A549 (cell line): Measurements from ENCODE around the gene BTBD7. TPM values are rescaled to one million over a fixed set of nuclear protein-coding genes. Genes with fewer than 3 reads are reported as not detected.
A peak's percentile ranks its signal among the peaks of the same experiment; 100 is the strongest.
"Not testable (repeated sequence)": the region's sequence is repeated elsewhere in the genome, so short reads cannot be mapped to it uniquely, and the experiment has no call there.

Experiments used
- ATAC-seq, 2 experiments: fragments of 200-7000 bp in 1 of 2; fragments of >200 bp in 1 of 2; cut with Nextera tagmentation in 1 of 2; cut with Tn5 transposase in 1 of 2; 3 replicates each; pipeline versions ENCODE4 v1.8.0 to v1.9.1; 2018 to 2020; ENCODE audit warnings: mild to moderate bottlenecking in 1 of 2, moderate library complexity in 1 of 2
- CTCF ChIA-PET: fragments of 300-600 bp; sonication (Branson Sonifier 250); formaldehyde crosslinking; extraction: SDS; loops from one replicate; lab custom pipeline; 2021; ENCODE audit warnings: antibody characterized with exemption, inconsistent platforms; lab: Yijun Ruan, JAX
- POLR2A ChIA-PET: fragments of 350-600 bp; formaldehyde crosslinking; extraction: SDS; loops from one replicate; lab custom pipeline; 2021; ENCODE audit warnings: antibody characterized with exemption, inconsistent platforms; lab: Yijun Ruan, JAX
- DNase-seq, 2 experiments: peaks; one replicate each; pipeline versions ENCODE4 v3.0.0 to v3.0.0-alpha.2; 2011 to 2016; ENCODE audit warnings: low read depth in 1 of 2, low spot score in 1 of 2
- FAIRE-seq: peaks from 2 replicates; lab custom pipeline; 2011; peaks lifted over from hg19 to GRCh38; lab: Jason Lieb, UNC
- H3K27ac ChIP-seq, 2 experiments: fragments of >200 bp; sonication (Bioruptor Twin); formaldehyde crosslinking; 3 replicates each; pipeline ENCODE4 v1.5.1; 2016 to 2017
- H3K4me1 ChIP-seq: fragments of >200 bp; sonication (Bioruptor Twin); formaldehyde crosslinking; 3 replicates; pipeline ENCODE4 v1.6.1; 2016
- H3K4me2 ChIP-seq: fragments of >200 bp; sonication (Bioruptor Twin); formaldehyde crosslinking; 3 replicates; pipeline ENCODE4 v1.6.1; 2016
- H3K4me3 ChIP-seq: fragments of >200 bp; sonication (Bioruptor Twin); formaldehyde crosslinking; 3 replicates; pipeline ENCODE4 v1.5.1; 2016
- H3K9me3 ChIP-seq: fragments of >200 bp; sonication (Bioruptor Twin); formaldehyde crosslinking; 3 replicates; pipeline ENCODE4 v1.6.1; 2016
- BHLHE40 ChIP-seq: IDR thresholded peaks from 2 replicates; pipeline ENCODE4 v1.6.1; 2012; ENCODE audit warnings: low read depth, low read length, inconsistent platforms
- CBX2 ChIP-seq: fragments of 200-600 bp; sonication (generic); IDR thresholded peaks from 2 replicates; pipeline ENCODE4 v1.6.1; 2016; ENCODE audit warnings: low read depth, mild to moderate bottlenecking, borderline replicate concordance
- EP300 ChIP-seq, 2 experiments: fragments of >200 bp; sonication (Bioruptor Twin); formaldehyde crosslinking; IDR thresholded peaks; 2 replicates in 1 of 2; 3 replicates in 1 of 2; pipeline ENCODE4 v1.6.1; 2016 to 2017
- FOSL2 ChIP-seq, 2 experiments: fragments of 450-650 bp in 1 of 2; fragments of >200 bp in 1 of 2; sonication (Bioruptor Twin) in 1 of 2; formaldehyde crosslinking; IDR thresholded peaks; 2 replicates each; pipeline versions ENCODE4 v1.5.0 to v1.6.1; 2016 to 2020; ENCODE audit warnings: mild to moderate bottlenecking in 1 of 2, moderate library complexity in 1 of 2
- GATA3 ChIP-seq: IDR thresholded peaks from 2 replicates; pipeline ENCODE4 v1.6.1; 2012; ENCODE audit warnings: borderline replicate concordance
- HDAC2 ChIP-seq: fragments of 200-600 bp; sonication (generic); IDR thresholded peaks from 2 replicates; pipeline ENCODE4 v1.6.1; 2016
- HMGXB4 ChIP-seq: fragments of 250-450 bp; sonication (Bioruptor Pico); IDR thresholded peaks from 2 replicates; pipeline ENCODE4 v1.5.0; 2021; ENCODE audit warnings: mild to moderate bottlenecking, moderate library complexity, borderline replicate concordance
- HOXB13 ChIP-seq: fragments of 250-450 bp; sonication (Bioruptor Pico); IDR thresholded peaks from 2 replicates; pipeline ENCODE4 v1.5.0; 2020; ENCODE audit warnings: low read depth, mild to moderate bottlenecking, moderate library complexity
- JUN ChIP-seq, 2 experiments: fragments of >200 bp; sonication (Bioruptor Twin); formaldehyde crosslinking; IDR thresholded peaks; 2 replicates in 1 of 2; 3 replicates in 1 of 2; pipeline ENCODE4 v1.6.1; 2016 to 2017
- KDM5A ChIP-seq: fragments of 200-600 bp; sonication (generic); IDR thresholded peaks from 2 replicates; pipeline ENCODE4 v1.6.1; 2016; ENCODE audit warnings: antibody characterized with exemption, mild to moderate bottlenecking
- MAZ ChIP-seq: fragments of 150-350 bp; IDR thresholded peaks from 2 replicates; pipeline ENCODE4 v1.6.1; 2014; ENCODE audit warnings: antibody characterized with exemption, low read depth, low read length, borderline replicate concordance
- MYC ChIP-seq: IDR thresholded peaks from 2 replicates; pipeline ENCODE4 v1.6.1; 2012; ENCODE audit warnings: mild to moderate bottlenecking, inconsistent platforms, low read length, improper control_type of control experiment, borderline replicate concordance
- NR3C1 ChIP-seq: fragments of >200 bp; sonication (Bioruptor Twin); formaldehyde crosslinking; IDR thresholded peaks from 3 replicates; pipeline ENCODE4 v1.6.1; 2017
- RARB ChIP-seq: fragments of 250-450 bp; sonication (Bioruptor Pico); IDR thresholded peaks from 2 replicates; pipeline ENCODE4 v1.8.0; 2021; ENCODE audit warnings: mild to moderate bottlenecking, moderate library complexity
- REST ChIP-seq: fragments of 200-600 bp; sonication (generic); IDR thresholded peaks from 2 replicates; pipeline ENCODE4 v1.6.1; 2016; ENCODE audit warnings: antibody characterized with exemption, mild to moderate bottlenecking, moderate library complexity
- RFX5 ChIP-seq: fragments of 450-650 bp; IDR thresholded peaks from 2 replicates; pipeline ENCODE4 v1.7.1; 2014; ENCODE audit warnings: antibody characterized with exemption, mild to moderate bottlenecking, moderate library complexity
- ZNF302 ChIP-seq: fragments of 250-450 bp; sonication (Bioruptor Pico); IDR thresholded peaks from 2 replicates; pipeline ENCODE4 v1.9.0; 2021; ENCODE audit warnings: inconsistent platforms, mild to moderate bottlenecking, moderate library complexity
- WGBS: methylation state at CpG from one replicate; pipeline ENCODE4 v1.1.6; 2017; ENCODE audit errors: missing lambda C conversion rate; 5-methylcytosine and 5-hydroxymethylcytosine counted together
- polyA plus RNA-seq, 4 experiments: library from polyadenylated mRNA; depleted of rRNA in 3 of 4; stranded (reverse); fragments of >200 nt; fragmentation: RNase III in 1 of 4; extraction: RNeasy Plus Mini Kit Qiagen cat#74134 plus additional on column Dnase treatment in 1 of 4; gene quantifications; 2 replicates in 3 of 4; 3 replicates in 1 of 4; pipeline ENCODE4 v1.2.3, GENCODE V29; 2011 to 2017

Gene BTBD7
- polyA plus RNA-seq, 2 of the 4 experiments (the other 2 are of a cell fraction) = 11.1 to 17.4 TPM

GRCh38 chr14:93354873-93355272 lies 22.0 kb upstream of the BTBD7 start:
- H3K9me3 ChIP-seq; TF ChIP-seq FOSL2 (IDR thresholded peaks at IDR 0.05): not testable (repeated sequence)
- TF ChIP-seq FOSL2 (CRISPR knock-in tag; IDR thresholded peaks at IDR 0.05) = 0 out of 2 replicates have a peak, but pooled peaks have one; percentile 6
- TF ChIP-seq, all 56 proteins: peak for 1; not testable (repeated sequence) for 55
- FAIRE-seq, POLR2A ChIA-PET, DNase-seq, H3K4me3 ChIP-seq, H3K27ac ChIP-seq, ATAC-seq, H3K4me1 ChIP-seq, H3K4me2 ChIP-seq: not testable (repeated sequence)
- WGBS = 72% methylated on average over 6 of the region's 6 CpGs
- CTCF ChIA-PET = interaction anchor here (0.6 to 1.3 kb wide), 3 partner anchors 8 to 15 kb away, joined by 3 to 4 read pairs (median 3); partner anchors contain the start of gene COX8C

GRCh38 chr14:93348292-93348691 lies 15.5 kb upstream of the BTBD7 start:
- WGBS = 83% methylated on average over 5 of the region's 5 CpGs
- Histone ChIP-seq H3K27ac (no peak overlapping the region), H3K4me2 (no peak overlapping the region), H3K9me3 (peaks cover 4% of the 10 kb centered on the region; the same call in 1 of the 3 replicates), H3K4me3 (no peak overlapping the region), H3K4me1 (no peaks in the 10 kb centered on the region)
- no peak for TF ChIP-seq ZNF302
- TF ChIP-seq HMGXB4 = no peak
- TF ChIP-seq NR3C1 = no peak
- TF ChIP-seq GATA3 = no peak
- TF ChIP-seq MYC = no peak
- TF ChIP-seq HOXB13 (CRISPR knock-in tag) = no peak
- TF ChIP-seq MAZ = no peak
- TF ChIP-seq BHLHE40 = no peak
- no peak for TF ChIP-seq HDAC2
- TF ChIP-seq RARB (CRISPR knock-in tag) = no peak
- TF ChIP-seq EP300 (IDR thresholded peaks at IDR 0.05) = no peak
- ChIA-PET POLR2A (no interaction called here), CTCF (no interaction called here)
- ATAC-seq = no peak
- FAIRE-seq = no peak
- DNase-seq = no peak

GRCh38 chr14:93347850-93348249 lies 15.0 kb upstream of the BTBD7 start:
- no peak for ATAC-seq
- POLR2A ChIA-PET = no interaction called here
- TF ChIP-seq JUN (IDR thresholded peaks at IDR 0.05) = no peak
- TF ChIP-seq HMGXB4 = no peak
- TF ChIP-seq CBX2 = no peak
- TF ChIP-seq KDM5A = no peak
- TF ChIP-seq RFX5 = no peak
- no peak for TF ChIP-seq REST
- no peak for TF ChIP-seq MYC
- DNase-seq = no peak
- peaks cover 4% of the 10 kb centered on the region; the same call in 1 of the 3 replicates for H3K9me3 ChIP-seq
- WGBS = 74% methylated on average over 8 of the region's 8 CpGs
- H3K4me2 ChIP-seq = no peak overlapping the region
- H3K4me3 ChIP-seq = no peak overlapping the region
- no peak overlapping the region for H3K27ac ChIP-seq
- CTCF ChIA-PET = no interaction called here
- H3K4me1 ChIP-seq = no peaks in the 10 kb centered on the region
- FAIRE-seq = no peak
